Right lobe of liver (tissue), 6 donors: ENCODE results near the gene BAAT. TPM values are rescaled to one million over a fixed set of nuclear protein-coding genes. Genes with fewer than 3 reads are reported as not detected.

ENCODE experiments used
- ATAC-seq, 4 donors: fragments of 200-7000 bp; cut with Tn5 transposase; one replicate each; pipeline ENCODE4 v1.9.1; 2020; ENCODE audit warnings: mild to moderate bottlenecking in 4 of 4, moderate library complexity in 4 of 4
- DNase-seq, 3 donors: peaks; one replicate each; pipeline ENCODE4 v3.0.0-alpha.2; 2020
- H3K27ac ChIP-seq, 3 donors: fragments of 200-600 bp; one replicate each; pipeline ENCODE4 v1.8.0; 2022
- H3K27me3 ChIP-seq, 2 donors: fragments of 200-600 bp; one replicate each; pipeline ENCODE4 v1.8.0; 2022
- H3K36me3 ChIP-seq, 4 donors: fragments of 200-600 bp; sonication (generic) in 1 of 4; one replicate each; pipeline versions ENCODE4 v1.5.1 to v1.8.0; 2017 to 2022; ENCODE audit warnings: control low read depth in 1 of 4
- H3K4me1 ChIP-seq, 4 donors: fragments of 200-600 bp; sonication (generic) in 1 of 4; one replicate each; pipeline versions ENCODE4 v1.5.1 to v1.8.0; 2017 to 2022; ENCODE audit warnings: control low read depth in 1 of 4
- H3K4me3 ChIP-seq, 3 donors: fragments of 200-600 bp; one replicate each; pipeline ENCODE4 v1.8.0; 2022
- H3K9me3 ChIP-seq, 4 donors: fragments of 200-600 bp; sonication (generic) in 1 of 4; one replicate each; pipeline versions ENCODE4 v1.5.1 to v1.8.0; 2017 to 2022; ENCODE audit warnings: control low read depth in 1 of 4
- POLR2A ChIP-seq: fragments of 450-650 bp; IDR thresholded peaks from one replicate; pipeline ENCODE4 v1.6.1; 2017; ENCODE audit warnings: antibody characterized with exemption, mild to moderate bottlenecking
- WGBS: methylation state at CpG from one replicate; pipeline ENCODE4 v1.1.6; 2018; ENCODE audit warnings: low coverage, low lambda C conversion rate; ENCODE audit not compliant: insufficient coverage; ENCODE audit errors: missing lambda C conversion rate; 5-methylcytosine and 5-hydroxymethylcytosine counted together
- intact Hi-C, 2 donors: fragments of 100-400 bp; cut with DNase I; formaldehyde crosslinking; loops; one replicate each; pipeline versions ENCODE4 v1.11.2 to v1.14.1; 2022
- total RNA-seq, 6 experiments: library from RNA; depleted of rRNA in 2 of 6; stranded (reverse); fragments of >200 nt in 2 of 6; fragmentation: NEBNext Ultra II Directional in 3 of 6; extraction: Animal tissue kit (Norgen Biotek cat#: 25700) in 3 of 6; gene quantifications; one replicate each; pipeline versions ENCODE4 v1.1.0 to v1.2.4, GENCODE V29; 2016 to 2023
- TF ChIP-seq, protein P1 (sequence below), 4 donors: fragments of 200-600 bp in 3 of 4; fragments of 450-650 bp in 1 of 4; IDR thresholded peaks; one replicate each; pipeline versions ENCODE4 v1.5.1 to v1.8.0; 2016 to 2022; ENCODE audit warnings: antibody characterized with exemption in 4 of 4, mild to moderate bottlenecking in 2 of 4
- donor health status: DM: no; HTN: yes; CAD: no.
- donor health status: DM: no; HTN: no; CAD: no.
- donor health status: DM: no; HTN: no; CAD: no.
- donor health status: DM: no; HTN: yes; CAD: no.
- donor health status: DM: no; HTN: yes; CAD: no.

BAAT gene
- total RNA-seq, 6 experiments from 2014 or later: 223 to 648 (median 507) TPM

DNA sequence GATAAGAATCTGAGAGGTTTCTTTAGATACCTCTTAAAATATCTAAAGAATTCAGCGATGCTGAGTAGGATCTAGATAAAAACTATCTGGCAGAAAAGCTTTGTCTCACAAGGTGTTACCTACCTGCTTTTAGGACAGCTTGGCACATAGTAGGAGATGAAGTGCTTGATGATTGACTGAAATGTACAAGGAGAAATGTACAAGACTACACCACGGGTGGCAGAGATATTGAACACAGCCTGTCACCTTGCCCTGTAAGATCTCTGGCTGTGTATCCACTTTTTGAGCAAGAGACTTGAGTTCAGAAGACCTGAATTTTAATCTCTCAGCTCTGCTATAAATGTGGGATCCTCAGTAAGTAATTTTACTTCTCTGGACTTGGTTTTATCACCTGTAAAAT is 35.1 kb upstream of the BAAT start:
- 22% methylated on average over 2 of the region's 2 CpGs for WGBS
- TF ChIP-seq POLR2A: peak; percentile 47
- TF ChIP-seq, protein P1, sequence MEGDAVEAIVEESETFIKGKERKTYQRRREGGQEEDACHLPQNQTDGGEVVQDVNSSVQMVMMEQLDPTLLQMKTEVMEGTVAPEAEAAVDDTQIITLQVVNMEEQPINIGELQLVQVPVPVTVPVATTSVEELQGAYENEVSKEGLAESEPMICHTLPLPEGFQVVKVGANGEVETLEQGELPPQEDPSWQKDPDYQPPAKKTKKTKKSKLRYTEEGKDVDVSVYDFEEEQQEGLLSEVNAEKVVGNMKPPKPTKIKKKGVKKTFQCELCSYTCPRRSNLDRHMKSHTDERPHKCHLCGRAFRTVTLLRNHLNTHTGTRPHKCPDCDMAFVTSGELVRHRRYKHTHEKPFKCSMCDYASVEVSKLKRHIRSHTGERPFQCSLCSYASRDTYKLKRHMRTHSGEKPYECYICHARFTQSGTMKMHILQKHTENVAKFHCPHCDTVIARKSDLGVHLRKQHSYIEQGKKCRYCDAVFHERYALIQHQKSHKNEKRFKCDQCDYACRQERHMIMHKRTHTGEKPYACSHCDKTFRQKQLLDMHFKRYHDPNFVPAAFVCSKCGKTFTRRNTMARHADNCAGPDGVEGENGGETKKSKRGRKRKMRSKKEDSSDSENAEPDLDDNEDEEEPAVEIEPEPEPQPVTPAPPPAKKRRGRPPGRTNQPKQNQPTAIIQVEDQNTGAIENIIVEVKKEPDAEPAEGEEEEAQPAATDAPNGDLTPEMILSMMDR (IDR thresholded peaks at IDR 0.05): no peak
- intact Hi-C loops: no loop called here
- Histone ChIP-seq H3K27me3 (no peaks in the 10 kb centered on the region), H3K4me1 (peaks cover 0 to 33% (median 11%) of the 10 kb centered on the region in 4 donors), H3K36me3 (peaks cover 0 to 43% (median 22%) of the 10 kb centered on the region in 4 donors), H3K4me3 (no peak overlapping the region), H3K27ac (no peak overlapping the region), H3K9me3 (no peaks in the 10 kb centered on the region)
- DNase-seq (no peak), ATAC-seq (peak in 1 of 4 donors; percentile 1)

DNA sequence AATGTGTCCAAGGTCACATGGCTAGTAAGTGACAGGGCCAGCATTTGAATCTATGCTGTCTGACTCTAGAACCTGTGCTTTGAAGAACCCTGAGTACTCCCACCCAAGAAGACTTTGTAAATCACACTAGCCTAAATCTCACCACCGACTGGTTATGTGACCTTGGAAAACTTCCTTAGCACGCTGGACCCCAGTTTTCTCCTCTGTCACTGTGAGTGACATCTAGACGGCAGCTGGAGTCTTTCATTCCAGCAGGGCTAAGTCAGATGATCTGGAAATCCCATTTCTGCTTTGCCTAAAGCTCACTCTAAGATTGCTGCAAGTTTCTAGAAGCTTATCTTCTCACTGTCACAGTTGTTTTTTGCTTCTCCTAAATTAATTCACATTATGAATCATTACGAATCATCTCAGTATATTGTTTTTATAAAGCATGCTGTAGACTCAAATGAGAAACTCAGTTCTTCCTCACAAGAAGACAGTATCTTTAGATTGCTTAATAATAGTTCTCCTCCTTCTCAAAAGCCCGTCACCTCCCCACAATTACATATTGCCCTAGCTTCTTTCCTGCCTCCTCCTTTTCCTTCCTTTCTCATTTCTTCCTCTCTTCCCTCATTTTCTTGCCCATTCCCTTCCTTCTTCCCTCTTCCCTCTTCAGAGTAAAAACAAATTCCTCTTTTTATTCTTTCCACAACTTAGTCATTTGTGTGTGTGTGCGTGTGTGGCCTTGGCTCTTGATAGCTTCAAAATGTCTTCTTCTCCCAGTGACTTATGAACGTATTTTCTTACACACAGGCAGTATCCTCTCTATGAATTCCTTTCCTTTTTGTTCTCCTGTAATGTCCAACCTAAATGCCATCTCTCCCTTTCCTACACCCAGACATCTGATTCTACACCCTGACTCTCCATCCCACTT is 34.0 kb upstream of the BAAT start:
- peak in 1 of 3 donors; percentile 58 for DNase-seq
- no peaks in the 10 kb centered on the region for H3K9me3 ChIP-seq
- TF ChIP-seq POLR2A: peak; percentile 46
- TF ChIP-seq, protein P1 (IDR thresholded peaks at IDR 0.05): no peak
- peak overlapping the region in 1 of 3 donors; percentile 14 for H3K27ac ChIP-seq
- WGBS: 26% methylated on average over 7 of the region's 7 CpGs
- intact Hi-C loops: no loop called here
- peaks cover 0 to 33% (median 17%) of the 10 kb centered on the region in 4 donors for H3K36me3 ChIP-seq
- peak in 3 of 4 donors; percentile 4 to 42 (median 20) for ATAC-seq
- peaks cover 0 to 24% (median 11%) of the 10 kb centered on the region in 4 donors for H3K4me1 ChIP-seq
- no peak overlapping the region for H3K4me3 ChIP-seq
- H3K27me3 ChIP-seq: no peaks in the 10 kb centered on the region

DNA sequence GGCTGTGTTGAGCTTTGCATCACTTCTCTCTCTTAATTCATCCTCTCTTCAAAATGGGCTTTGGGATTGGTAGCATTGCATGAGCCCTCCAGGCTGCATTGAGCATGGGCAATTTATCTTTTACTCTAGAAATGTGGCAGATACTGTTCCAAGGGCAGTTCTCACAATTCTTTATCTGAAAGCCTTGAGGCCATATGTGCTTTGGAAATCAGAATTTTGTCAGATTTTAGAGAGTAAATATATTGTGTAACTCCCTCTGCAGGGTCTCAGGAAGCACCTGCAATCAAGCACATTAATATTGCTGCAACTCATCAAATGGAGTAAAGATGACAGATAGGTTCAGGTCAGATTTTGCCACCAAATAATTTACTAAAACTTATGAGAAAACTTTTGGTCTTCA is 33.2 kb upstream of the BAAT start:
- DNase-seq (no peak), ATAC-seq (peak; percentile 3 to 43 (median 5))
- intact Hi-C loops: no loop called here
- Histone ChIP-seq H3K36me3 (peaks cover 0 to 25% (median 13%) of the 10 kb centered on the region in 4 donors), H3K4me3 (no peak overlapping the region), H3K9me3 (peaks cover 0 to 2% (median under 1%) of the 10 kb centered on the region in 4 donors), H3K4me1 (peaks cover 0 to 16% (median 7%) of the 10 kb centered on the region in 4 donors), H3K27me3 (no peaks in the 10 kb centered on the region), H3K27ac (peak overlapping the region in 1 of 3 donors; percentile 14)
- TF ChIP-seq POLR2A: peak; percentile 59
- TF ChIP-seq, protein P1 (IDR thresholded peaks at IDR 0.05): no peak

DNA sequence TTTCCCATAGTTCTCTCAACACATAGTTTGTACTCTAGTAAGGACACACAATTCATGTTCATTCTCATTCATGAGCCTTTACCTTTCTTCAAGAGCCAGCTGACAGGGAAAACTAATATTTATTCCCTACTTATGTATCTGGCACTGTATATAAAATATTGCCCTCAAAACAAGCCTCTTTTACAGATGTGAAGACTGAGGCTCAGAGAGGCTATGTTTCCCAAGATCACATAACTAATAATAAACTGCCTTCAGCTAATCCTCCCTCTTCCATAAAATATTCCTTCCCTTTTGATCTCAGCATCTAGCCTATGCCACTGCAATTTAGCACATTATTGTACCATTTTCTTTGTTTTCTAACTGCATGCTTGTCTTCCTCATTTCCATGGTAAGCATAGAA is 32.6 kb upstream of the BAAT start:
- Histone ChIP-seq H3K27me3 (no peaks in the 10 kb centered on the region), H3K4me3 (no peak overlapping the region), H3K4me1 (peaks cover 0 to 10% (median 4%) of the 10 kb centered on the region in 4 donors), H3K27ac (no peak overlapping the region), H3K9me3 (peaks cover 0 to 7% (median 3%) of the 10 kb centered on the region in 4 donors), H3K36me3 (peaks cover 0 to 21% (median 10%) of the 10 kb centered on the region in 4 donors)
- no peak for TF ChIP-seq POLR2A
- TF ChIP-seq, protein P1 (IDR thresholded peaks at IDR 0.05): no peak
- DNase-seq (no peak), ATAC-seq (peak in 1 of 4 donors; percentile 24)
- intact Hi-C loops: no loop called here
